WI38 (cell line): ENCODE measurements around the gene DNAJC5.

Experiments
- H3K4me3 ChIP-seq: 2 replicates; pipeline ENCODE4 v1.5.1; 2011; ENCODE audit warnings: low read depth, mild to moderate bottlenecking, control low read depth, low read length
- CTCF ChIP-seq: IDR thresholded peaks from 2 replicates; pipeline ENCODE4 v1.5.1; 2012; ENCODE audit warnings: low read depth, mild to moderate bottlenecking, control low read depth, low read length

DNAJC5 gene

DNA sequence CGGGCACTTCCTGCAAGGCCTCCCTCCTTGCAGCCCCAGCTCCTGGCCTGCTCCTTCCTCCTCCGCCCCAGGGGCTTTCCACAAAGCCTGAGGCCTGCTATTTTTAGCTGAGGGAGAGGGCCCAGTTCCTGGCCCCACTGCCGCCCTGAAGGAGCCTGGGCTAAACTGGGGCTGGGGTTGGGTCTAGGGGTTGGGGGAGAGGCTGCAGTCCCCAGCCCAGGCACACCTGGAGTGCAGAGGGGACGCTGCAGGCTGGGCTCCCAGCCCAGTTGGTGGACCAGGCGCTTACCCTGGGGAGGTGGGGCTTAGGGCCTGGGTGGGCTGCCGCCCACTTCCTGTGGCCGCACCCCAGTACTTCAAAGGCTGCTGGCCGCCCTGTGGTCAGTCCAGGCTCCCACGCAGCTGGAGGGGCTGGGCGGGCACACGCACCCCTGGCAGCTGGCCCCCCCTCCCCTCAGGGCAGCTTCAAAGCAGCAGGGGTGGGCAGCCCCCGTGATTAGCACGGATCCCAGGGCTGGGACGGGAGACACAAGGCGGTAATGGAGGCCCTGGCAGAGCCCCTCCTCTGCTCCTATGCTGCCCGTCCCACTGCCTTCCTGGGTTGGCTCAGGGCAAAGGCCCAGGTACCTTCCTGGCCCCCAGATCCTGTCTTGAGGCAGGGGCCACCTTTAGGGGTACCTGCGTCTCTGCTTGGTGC, 40.7 kb upstream of the DNAJC5 start:
- no peak for TF ChIP-seq CTCF
- no peak overlapping the region for H3K4me3 ChIP-seq

- no peak for TF ChIP-seq CTCF
- H3K4me3 ChIP-seq: no peak overlapping the region
These were observed 40.1 kb upstream of the DNAJC5 start for GRCh38 chr20:63854766-63855362.

GRCh38 chr20:63855363-63856097, 39.4 kb upstream of the DNAJC5 start:
- no peak for TF ChIP-seq CTCF
- H3K4me3 ChIP-seq: no peak overlapping the region

GRCh38 chr20:63856098-63856511, 38.8 kb upstream of the DNAJC5 start:
- H3K4me3 ChIP-seq: no peak overlapping the region
- TF ChIP-seq CTCF: no peak

DNA sequence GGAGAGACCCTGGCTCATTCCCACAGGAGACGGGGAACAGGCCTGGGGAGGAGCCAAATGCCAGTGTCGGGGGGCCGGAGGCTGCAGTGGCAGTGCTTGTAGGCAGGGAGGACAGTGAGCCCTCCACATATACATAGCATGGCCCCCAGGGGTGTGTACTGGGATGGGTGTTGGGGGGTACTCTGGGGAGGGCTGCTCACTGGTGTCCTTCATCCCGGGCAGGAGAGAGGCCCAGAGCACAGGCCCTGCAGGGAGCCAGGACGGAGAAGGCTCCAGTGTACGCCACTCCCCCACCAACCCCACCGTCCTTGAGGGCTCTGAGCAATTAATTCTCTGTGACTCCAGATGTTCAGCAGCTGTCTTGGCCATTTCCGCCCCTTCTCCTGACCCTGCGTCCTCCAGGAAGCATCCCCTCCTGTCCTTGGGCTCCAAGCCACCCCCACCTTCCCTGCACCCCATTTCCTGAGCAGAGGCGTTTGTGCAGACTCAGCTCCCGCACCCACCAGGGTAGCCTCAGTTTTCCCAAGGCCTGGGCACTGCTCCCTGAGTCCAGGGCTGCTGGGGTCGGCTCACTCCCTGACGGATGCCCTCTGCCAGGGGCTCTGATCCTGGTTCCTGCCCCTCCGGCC, 37.0 kb upstream of the DNAJC5 start:
- no peak overlapping the region for H3K4me3 ChIP-seq
- no peak for TF ChIP-seq CTCF

DNA sequence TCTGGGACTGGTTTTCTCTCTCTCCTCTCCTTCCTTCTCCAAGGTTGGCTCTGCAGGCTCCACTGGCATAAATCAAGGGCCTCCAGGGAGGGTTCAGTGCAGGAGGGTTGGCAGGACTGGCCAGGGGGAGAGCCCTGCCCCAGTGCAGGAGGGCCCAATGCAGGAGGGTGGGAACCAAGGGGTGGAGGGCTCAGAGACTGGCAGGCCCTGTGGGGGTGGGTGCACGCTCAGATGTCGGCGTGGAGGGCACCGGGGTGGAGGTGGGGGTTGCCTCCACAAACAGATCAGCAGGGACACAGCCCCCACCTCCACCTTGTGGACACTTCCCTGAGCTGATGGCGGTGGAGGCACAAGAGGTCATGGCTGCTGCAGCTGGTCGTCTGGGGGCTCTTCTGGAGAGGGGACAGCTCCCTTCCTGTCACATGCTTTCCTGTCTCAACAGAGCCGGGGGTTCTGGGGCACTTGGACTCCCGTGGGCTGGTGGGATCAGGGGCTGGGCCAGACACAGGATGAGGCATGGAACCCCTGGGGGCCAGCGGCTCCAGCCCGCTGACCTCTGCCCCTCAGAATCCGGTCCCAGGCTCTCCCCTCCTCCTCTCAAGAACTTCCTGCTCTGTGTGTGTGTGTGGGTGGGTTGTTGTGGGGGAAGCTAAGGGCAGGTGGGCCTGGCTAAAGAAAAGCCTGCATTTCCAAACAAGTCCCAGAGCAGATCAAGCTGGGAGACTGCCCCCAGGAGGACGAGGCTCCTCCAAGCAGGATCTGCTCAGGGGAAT, 36.3 kb upstream of the DNAJC5 start:
- TF ChIP-seq CTCF: peak; percentile 9; the same call in 1 of the 2 replicates
- H3K4me3 ChIP-seq: no peak overlapping the region
